AG04450 (cell line): Measurements from ENCODE around the gene LMO3. TPM values are rescaled to one million over a fixed set of nuclear protein-coding genes. Genes with fewer than 3 reads are reported as not detected.

Source experiments
- CTCF ChIA-PET: fragments of 300-600, 350-600 bp; formaldehyde crosslinking; extraction: SDS; loops from one replicate; lab custom pipeline; 2022; ENCODE audit warnings: antibody characterized with exemption, inconsistent platforms; lab: Charles Lee
- POLR2A ChIA-PET: fragments of 350-600 bp; formaldehyde crosslinking; extraction: SDS; loops from one replicate; lab custom pipeline; 2021; ENCODE audit warnings: antibody characterized with exemption, inconsistent platforms; lab: Yijun Ruan, JAX
- DNase-seq: peaks from one replicate; pipeline ENCODE4 v3.0.0-alpha.2; 2011; ENCODE audit warnings: low read depth, low spot score
- H3K27ac ChIP-seq: one replicate; pipeline ENCODE4 v1.5.1; 2012; ENCODE audit warnings: low read depth, low read length, control low read depth
- H3K27me3 ChIP-seq: one replicate; pipeline ENCODE4 v1.6.0; 2012; ENCODE audit warnings: low read length; ENCODE audit not compliant: control insufficient read depth, insufficient read depth
- H3K4me3 ChIP-seq: 2 replicates; pipeline ENCODE4 v1.5.1; 2011; ENCODE audit warnings: mild to moderate bottlenecking, low read depth, low read length, control low read depth
- H3K9me3 ChIP-seq: 2 replicates; pipeline ENCODE4 v1.5.1; 2012; ENCODE audit warnings: low read length; ENCODE audit not compliant: control insufficient read depth, insufficient read depth
- CTCF ChIP-seq: IDR thresholded peaks from 2 replicates; pipeline ENCODE4 v1.5.1; 2011; ENCODE audit warnings: low read depth, low read length, control low read depth, inconsistent platforms
- polyA plus RNA-seq: library from polyadenylated mRNA; depleted of rRNA; stranded (reverse); fragments of >200 nt; gene quantifications from 2 replicates; pipeline ENCODE4 v1.2.3, GENCODE V29; 2011

LMO3 gene
- polyA plus RNA-seq, 1 experiment, result 2.0 TPM

- TF ChIP-seq CTCF, result no peak
- POLR2A ChIA-PET, result no interaction called here
- Histone ChIP-seq H3K27ac (no peak overlapping the region), H3K4me3 (no peak overlapping the region), H3K9me3 (no peaks in the 10 kb centered on the region), H3K27me3 (no peaks in the 10 kb centered on the region)
- no peak for DNase-seq
- CTCF ChIA-PET, result no interaction called here
Measured at GRCh38 chr12:16504200-16504599, 101.8 kb downstream of the LMO3 start.

- POLR2A ChIA-PET, result no interaction called here
Measured at GRCh38 chr12:16499611-16500010, 106.4 kb downstream of the LMO3 start.

More at GRCh38 chr12:16499611-16500010, 106.4 kb downstream of the LMO3 start:
- no peak for DNase-seq
- H3K9me3 ChIP-seq, result no peaks in the 10 kb centered on the region
- TF ChIP-seq CTCF, result no peak
- no peak overlapping the region for H3K27ac ChIP-seq
- no peaks in the 10 kb centered on the region for H3K27me3 ChIP-seq
- CTCF ChIA-PET, result no interaction called here
- H3K4me3 ChIP-seq, result no peak overlapping the region
